ENCODE measurements around the gene LAMA4. TPM values are rescaled to one million over a fixed set of nuclear protein-coding genes. Genes with fewer than 3 reads are reported as not detected.

Gene LAMA4
- total and polyA plus RNA-seq, 4 donors = 2.1 to 6.0 (median 3.5) TPM

- TF ChIP-seq ZBTB33 (IDR thresholded peaks at IDR 0.05) = no peak
- TF ChIP-seq RAD21 (IDR thresholded peaks at IDR 0.05) = no peak
- TF ChIP-seq NR2F2 (IDR thresholded peaks at IDR 0.05) = no peak
Observed at GRCh38 chr6:112122756-112123155, 131.6 kb downstream of the LAMA4 start (continued).

- H3K4me3 ChIP-seq (ENCODE audit: low read depth in 1 of 3, low read length in 3 of 3) = no peak overlapping the region
- TF ChIP-seq REST (IDR thresholded peaks at IDR 0.05) (no peak), NR2F2 (IDR thresholded peaks at IDR 0.05) (no peak), EGR1 (IDR thresholded peaks at IDR 0.05; ENCODE audit: low read depth in 2 of 2) (no peak), YY1 (IDR thresholded peaks at IDR 0.05) (no peak), RXRA (IDR thresholded peaks at IDR 0.05) (no peak), RAD21 (IDR thresholded peaks at IDR 0.05) (no peak), JUND (IDR thresholded peaks at IDR 0.05) (no peak), TAF1 (conservative IDR thresholded peaks at IDR 0.05) (no peak), SP1 (IDR thresholded peaks at IDR 0.05) (no peak), CTCF (IDR thresholded peaks at IDR 0.05; ENCODE audit: low read depth, low read length, missing input control) (no peak), ATF3 (IDR thresholded peaks at IDR 0.05) (no peak), GABPA (IDR thresholded peaks at IDR 0.05 in 1 of 2, conservative IDR thresholded peaks at IDR 0.05 in 1 of 2) (no peak)
- no peaks in the 10 kb centered on the region for H3K9me3 ChIP-seq (ENCODE audit: control insufficient read depth in 4 of 4, low read length in 3 of 4)
- H3K27me3 ChIP-seq (ENCODE audit: control insufficient read depth in 4 of 4, insufficient read depth in 4 of 4, low read length in 3 of 4) = no peaks in the 10 kb centered on the region
- H3K4me1 ChIP-seq (ENCODE audit: control insufficient read depth in 4 of 4, insufficient read depth in 4 of 4, low read length in 3 of 4) = peaks cover 0 to 42% (median 26%) of the 10 kb centered on the region in 4 donors
- no peak overlapping the region for H3K27ac ChIP-seq (ENCODE audit: low read depth in 1 of 2, low read length in 2 of 2)
- no peak overlapping the region for H3K9ac ChIP-seq (ENCODE audit: low read depth in 1 of 2, low read length in 2 of 2)
- H3K36me3 ChIP-seq (ENCODE audit: control insufficient read depth in 4 of 4, insufficient read depth in 3 of 4, low read depth in 1 of 4, low read length in 3 of 4) = no peaks in the 10 kb centered on the region
- no peak for DNase-seq (ENCODE audit: low spot score)
Observed at GRCh38 chr6:112118034-112118433, 136.3 kb downstream of the LAMA4 start.

- Histone ChIP-seq H3K36me3 (ENCODE audit: control insufficient read depth in 4 of 4, insufficient read depth in 3 of 4, low read depth in 1 of 4, low read length in 3 of 4) (no peaks in the 10 kb centered on the region), H3K9me3 (ENCODE audit: control insufficient read depth in 4 of 4, low read length in 3 of 4) (no peaks in the 10 kb centered on the region), H3K4me3 (ENCODE audit: low read depth in 1 of 3, low read length in 3 of 3) (no peak overlapping the region), H3K27ac (ENCODE audit: low read depth in 1 of 2, low read length in 2 of 2) (no peak overlapping the region), H3K9ac (ENCODE audit: low read depth in 1 of 2, low read length in 2 of 2) (no peak overlapping the region), H3K4me1 (ENCODE audit: control insufficient read depth in 4 of 4, insufficient read depth in 4 of 4, low read length in 3 of 4) (peaks cover 0 to 42% (median 26%) of the 10 kb centered on the region in 4 donors), H3K27me3 (ENCODE audit: control insufficient read depth in 4 of 4, insufficient read depth in 4 of 4, low read length in 3 of 4) (no peaks in the 10 kb centered on the region)
- 83% methylated on average over 1 of the region's 1 CpG for WGBS
- DNase-seq (ENCODE audit: low spot score) = no peak
- no peak for TF ChIP-seq REST (IDR thresholded peaks at IDR 0.05)
- TF ChIP-seq HNF4A (conservative IDR thresholded peaks at IDR 0.05) = no peak
- TF ChIP-seq GABPA (IDR thresholded peaks at IDR 0.05 in 1 of 2, conservative IDR thresholded peaks at IDR 0.05 in 1 of 2) = no peak
- no peak for TF ChIP-seq SP1 (IDR thresholded peaks at IDR 0.05)
- no peak for TF ChIP-seq NR2F2 (IDR thresholded peaks at IDR 0.05)
- TF ChIP-seq TAF1 (conservative IDR thresholded peaks at IDR 0.05) = no peak
- no peak for TF ChIP-seq ATF3 (IDR thresholded peaks at IDR 0.05)
- no peak for TF ChIP-seq MAX (IDR thresholded peaks at IDR 0.05)
- no peak for TF ChIP-seq HNF4G (IDR thresholded peaks at IDR 0.05)
- no peak for TF ChIP-seq FOXA1 (IDR thresholded peaks at IDR 0.05)
- TF ChIP-seq RAD21 (IDR thresholded peaks at IDR 0.05) = no peak
- TF ChIP-seq EGR1 (IDR thresholded peaks at IDR 0.05; ENCODE audit: low read depth in 2 of 2) = no peak
Observed at GRCh38 chr6:112117554-112117953, 136.8 kb downstream of the LAMA4 start.

Data from liver (tissue), 9 donors.